Common myeloid progenitor, CD34-positive (primary cell): ENCODE results near the gene ST6GALNAC6.
"Not testable (repeated sequence)": the region's sequence is repeated elsewhere in the genome, so short reads cannot be mapped to it uniquely, and the experiment has no call there.

Source experiments
- CTCF ChIA-PET: fragments of 350-600 bp; sonication (Branson Sonifier 250); formaldehyde crosslinking; loops from one replicate; lab custom pipeline; 2021; ENCODE audit warnings: antibody characterized with exemption; lab: Charles Lee
- POLR2A ChIA-PET: fragments of 350-600 bp; sonication (Branson Sonifier 250); formaldehyde crosslinking; loops from one replicate; lab custom pipeline; 2021; ENCODE audit warnings: antibody characterized with exemption; lab: Charles Lee
- DNase-seq, 3 donors: peaks; one replicate each; pipeline versions ENCODE4 v3.0.0 to v3.0.0-alpha.2; 2013
- H3K27ac ChIP-seq, 2 experiments: 1 replicate in 1 of 2; 2 replicates in 1 of 2; pipeline ENCODE4 v1.7.0; 2013; ENCODE audit warnings: inconsistent platforms in 2 of 2, low read length in 2 of 2, mild to moderate bottlenecking in 2 of 2, low read depth in 1 of 2, moderate library complexity in 1 of 2; ENCODE audit not compliant: severe bottlenecking in 2 of 2, insufficient read depth in 1 of 2, poor library complexity in 1 of 2
- H3K27me3 ChIP-seq, 5 experiments: replicated peaks in 2 of 5; 1 replicate in 3 of 5; 2 replicates in 2 of 5; pipeline versions ENCODE4 v1.6.1 to v1.7.0; 2013; ENCODE audit warnings: low read length in 4 of 5, mild to moderate bottlenecking in 2 of 5, moderate library complexity in 2 of 5, inconsistent platforms in 1 of 5; ENCODE audit not compliant: insufficient read depth in 5 of 5, control insufficient read depth in 4 of 5
- H3K36me3 ChIP-seq, 4 experiments: 1 replicate in 2 of 4; 2 replicates in 2 of 4; pipeline versions ENCODE4 v1.6.1 to v1.7.0; 2013; ENCODE audit warnings: low read length in 3 of 4, control low read depth in 1 of 4, mild to moderate bottlenecking in 1 of 4; ENCODE audit not compliant: control insufficient read depth in 4 of 4, insufficient read depth in 4 of 4
- H3K4me1 ChIP-seq, 4 experiments: 1 replicate in 3 of 4; 2 replicates in 1 of 4; pipeline versions ENCODE4 v1.6.1 to v1.7.1; 2013; ENCODE audit warnings: low read length in 3 of 4, mild to moderate bottlenecking in 3 of 4, control low read depth in 1 of 4, inconsistent platforms in 1 of 4, moderate library complexity in 1 of 4; ENCODE audit not compliant: control insufficient read depth in 4 of 4, insufficient read depth in 4 of 4; ENCODE audit errors: control extremely low read depth in 1 of 4
- H3K4me3 ChIP-seq, 7 experiments: 1 replicate in 4 of 7; 2 replicates in 3 of 7; pipeline versions ENCODE4 v1.5.1 to v1.7.0; 2013; ENCODE audit warnings: mild to moderate bottlenecking in 7 of 7, low read length in 6 of 7, moderate library complexity in 6 of 7, inconsistent platforms in 2 of 7, low read depth in 2 of 7, control low read depth in 1 of 7; ENCODE audit not compliant: insufficient read depth in 4 of 7, control insufficient read depth in 1 of 7; ENCODE audit errors: extremely low read depth in 1 of 7
- H3K9me3 ChIP-seq, 5 experiments: 1 replicate in 4 of 5; 2 replicates in 1 of 5; pipeline versions ENCODE4 v1.6.1 to v1.7.1; 2013; ENCODE audit warnings: low read length in 4 of 5, mild to moderate bottlenecking in 2 of 5, inconsistent platforms in 1 of 5, low read depth in 1 of 5, moderate library complexity in 1 of 5; ENCODE audit not compliant: control insufficient read depth in 4 of 5, insufficient read depth in 2 of 5; ENCODE audit errors: control extremely low read depth in 1 of 5
- WGBS: methylation state at CpG from one replicate; pipeline ENCODE4 v1.1.5; 2013; ENCODE audit not compliant: insufficient coverage; 5-methylcytosine and 5-hydroxymethylcytosine counted together

Gene ST6GALNAC6

DNA sequence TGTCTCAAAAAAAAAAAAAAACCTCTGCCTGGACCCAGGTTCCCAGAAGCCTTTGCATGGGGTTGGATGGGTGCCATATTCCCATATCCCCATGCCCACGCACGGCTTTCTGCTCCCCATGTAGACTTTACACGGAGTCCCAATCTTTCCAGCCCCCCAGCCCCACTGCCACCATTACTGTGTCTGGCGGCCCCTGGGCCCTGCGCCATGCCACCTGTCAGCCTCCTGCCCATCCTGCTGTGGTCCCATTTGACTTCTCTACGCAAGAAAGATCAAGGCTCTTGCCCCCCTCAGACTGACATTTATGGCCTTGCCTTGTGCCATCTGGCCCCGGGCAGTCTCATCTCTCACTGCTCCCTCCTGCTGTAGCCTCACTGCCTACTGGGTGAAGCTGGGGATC is 15.4 kb downstream of the ST6GALNAC6 start:
- no peak for DNase-seq
- ChIA-PET POLR2A (interaction anchor here (1.8 kb wide), 1 partner anchor 19 kb away, joined by 7 read pairs; no protein-coding TSS in a partner anchor), CTCF (interaction anchor here (0.9 to 2.2 kb wide), 4 partner anchors 32 to 99 kb away, joined by 3 to 14 read pairs (median 4); partner anchors contain the start of gene ST6GALNAC4)
- Histone ChIP-seq H3K9me3 (no peaks in the 10 kb centered on the region), H3K4me1 (peaks cover 4 to 45% (median 40%) of the 10 kb centered on the region in 4 experiments), H3K4me3 (peak overlapping the region in 2 of 7 experiments; percentile 42 to 45), H3K27ac (no peak overlapping the region), H3K36me3 (peaks cover 2 to 35% (median 17%) of the 10 kb centered on the region in 4 experiments), H3K27me3 (no peaks in the 10 kb centered on the region)
- WGBS = 84% methylated on average over 5 of the region's 7 CpGs

DNA sequence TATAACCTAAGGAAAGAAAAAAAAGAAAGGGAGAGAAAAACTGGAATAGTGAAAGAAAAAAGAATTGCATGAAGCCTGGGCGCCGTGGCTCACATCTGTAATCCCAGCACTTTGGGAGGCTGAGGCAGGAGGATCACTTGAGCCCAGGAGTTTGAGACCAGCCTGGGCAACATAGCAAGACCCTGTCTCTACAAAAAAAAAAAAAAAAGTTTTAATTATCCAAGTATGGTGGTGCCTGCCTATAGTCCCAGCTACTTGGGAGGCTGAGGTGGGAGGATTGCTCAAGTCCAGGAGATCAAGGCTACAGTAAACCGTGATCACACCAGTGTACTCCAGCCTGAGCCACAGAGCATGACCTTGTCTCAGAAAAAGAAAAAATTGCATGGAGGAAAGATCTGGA is 17.7 kb downstream of the ST6GALNAC6 start:
- Histone ChIP-seq H3K36me3 (peaks cover 2 to 22% (median 5%) of the 10 kb centered on the region in 4 experiments), H3K4me1 (peaks cover 4 to 61% (median 47%) of the 10 kb centered on the region in 4 experiments)
- not testable (repeated sequence) for H3K9me3 ChIP-seq, DNase-seq, H3K4me3 ChIP-seq, H3K27me3 ChIP-seq, H3K27ac ChIP-seq
- POLR2A ChIA-PET = interaction anchor here (0.6 to 2.2 kb wide), 4 partner anchors 17 to 79 kb away, joined by 3 to 13 read pairs (median 4); partner anchors contain the start of genes FPGS, ST6GALNAC4 and ST6GALNAC6
- WGBS = 100% methylated on average over 2 of the region's 3 CpGs
- CTCF ChIA-PET = interaction anchor here (0.6 to 3.5 kb wide), 14 partner anchors 11 to 146 kb away, joined by 3 to 33 read pairs (median 7); partner anchors contain the start of genes CDK9 and ST6GALNAC4

GRCh38 chr9:127880143-127880542 is 19.3 kb downstream of the ST6GALNAC6 start:
- WGBS = no CpG with 5 or more reads among the region's 8 CpGs
- no peak overlapping the region for H3K27ac ChIP-seq
- POLR2A ChIA-PET = interaction anchor here (0.6 kb wide), 1 partner anchor 83 kb away, joined by 4 read pairs; no protein-coding TSS in a partner anchor

GRCh38 chr9:127878652-127879390 is 20.6 kb downstream of the ST6GALNAC6 start:
- no peak for DNase-seq
- no peak overlapping the region for H3K27ac ChIP-seq
- H3K4me3 ChIP-seq = no peak overlapping the region
- CTCF ChIA-PET = interaction anchor here (1.6 to 2.5 kb wide), 2 partner anchors 10 to 54 kb away, joined by 4 to 16 read pairs; no protein-coding TSS in a partner anchor
- POLR2A ChIA-PET = interaction anchor here (0.7 kb wide), 1 partner anchor 12 kb away, joined by 3 read pairs; no protein-coding TSS in a partner anchor
- WGBS = 65% methylated on average over 4 of the region's 8 CpGs
- H3K4me1 ChIP-seq = peaks cover 0 to 36% (median 29%) of the 10 kb centered on the region in 4 experiments
- no peaks in the 10 kb centered on the region for H3K36me3 ChIP-seq
- H3K27me3 ChIP-seq = peaks cover 0 to 3% (median 0%) of the 10 kb centered on the region in 5 experiments
- no peaks in the 10 kb centered on the region for H3K9me3 ChIP-seq

More at GRCh38 chr9:127880143-127880542, 19.3 kb downstream of the ST6GALNAC6 start:
- peaks cover under 1 to 49% (median 42%) of the 10 kb centered on the region in 4 experiments for H3K4me1 ChIP-seq
- DNase-seq = no peak
- CTCF ChIA-PET = interaction anchor here (2.9 to 3.5 kb wide), 2 partner anchors 9 to 35 kb away, joined by 12 to 33 read pairs; partner anchors contain the start of gene ST6GALNAC4
- no peaks in the 10 kb centered on the region for H3K9me3 ChIP-seq
- H3K4me3 ChIP-seq = no peak overlapping the region
- H3K36me3 ChIP-seq = peaks cover 0 to 8% (median 0%) of the 10 kb centered on the region in 4 experiments
- peaks cover 0 to 3% (median 0%) of the 10 kb centered on the region in 5 experiments for H3K27me3 ChIP-seq

- DNase-seq = no peak
- Histone ChIP-seq H3K9me3 (no peaks in the 10 kb centered on the region), H3K4me3 (peak overlapping the region in 4 of 7 experiments; percentile 36 to 64 (median 57)), H3K27me3 (peaks cover 0 to 3% (median 0%) of the 10 kb centered on the region in 5 experiments), H3K36me3 (no peaks in the 10 kb centered on the region), H3K27ac (no peak overlapping the region), H3K4me1 (peaks cover 0 to 29% (median 23%) of the 10 kb centered on the region in 4 experiments)
- WGBS = 85% methylated on average over 16 of the region's 18 CpGs
- ChIA-PET CTCF (interaction anchor here (0.8 to 2.5 kb wide), 3 partner anchors 9 to 53 kb away, joined by 3 to 16 read pairs (median 4); no protein-coding TSS in a partner anchor), POLR2A (interaction anchor here (0.7 kb wide), 1 partner anchor 12 kb away, joined by 3 read pairs; no protein-coding TSS in a partner anchor)
These were observed 21.3 kb downstream of the ST6GALNAC6 start for GRCh38 chr9:127878001-127878651.

DNA sequence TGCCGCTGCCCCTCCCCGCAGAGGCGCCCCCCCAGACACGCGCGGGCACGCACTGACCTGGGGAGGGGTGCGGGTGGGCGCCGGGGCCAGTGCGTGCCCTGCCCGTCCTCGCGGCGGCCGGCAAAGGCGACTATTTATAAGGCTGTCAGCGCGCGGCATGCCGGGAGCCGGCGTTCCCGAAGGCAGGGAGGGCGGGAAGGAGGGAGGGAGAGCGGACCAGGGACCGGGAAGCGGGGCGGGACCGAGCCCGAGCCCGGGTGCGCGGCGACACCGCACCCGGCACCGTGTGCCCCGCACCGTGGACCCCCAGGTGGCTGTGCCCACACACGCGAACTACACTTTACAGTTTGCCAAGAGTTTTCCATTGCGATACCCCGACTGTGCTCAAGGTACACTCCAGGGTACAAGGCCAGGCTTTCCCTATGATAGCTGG is 21.8 kb downstream of the ST6GALNAC6 start, which contains the start of gene AK1:
AK1 (minus strand) TSS at position 110 of the 433 bp plus-strand sequence. CDS start 3,058 bp downstream, outside the sequence.
- WGBS = 4% methylated on average over 37 of the region's 44 CpGs

More for the DNA sequence above, 21.8 kb downstream of the ST6GALNAC6 start, which contains the start of gene AK1:
- Histone ChIP-seq H3K36me3 (no peaks in the 10 kb centered on the region), H3K27ac (no peak within 1 kb of the TSS), H3K9me3 (no peaks in the 10 kb centered on the region), H3K4me3 (peak within 1 kb of the TSS in 5 of 7 experiments; percentile 36 to 64 (median 51)), H3K27me3 (peaks cover 0 to 3% (median 0%) of the 10 kb centered on the region in 5 experiments), H3K4me1 (peaks cover 0 to 24% (median 18%) of the 10 kb centered on the region in 4 experiments)
- no peak for DNase-seq
- CTCF ChIA-PET = interaction anchor here (0.8 to 2.5 kb wide), 4 partner anchors 8 to 58 kb away, joined by 3 to 16 read pairs (median 4); no protein-coding TSS in a partner anchor
- POLR2A ChIA-PET = no interaction called here
